ENCODE data around the gene PRDX2. TPM values are rescaled to one million over a fixed set of nuclear protein-coding genes. Genes with fewer than 3 reads are reported as not detected.
"Not testable (repeated sequence)": the region's sequence is repeated elsewhere in the genome, so short reads cannot be mapped to it uniquely, and the experiment has no call there.

The PRDX2 gene
- polyA plus RNA-seq = 100 to 1,000 TPM; 157 to 323 TPM

GRCh38 chr19:12801466-12802266 lies at the start of gene PRDX2, which contains the start of gene THSD8:
Gene PRDX2 (minus strand): TSS chr19:12801800. CDS start chr19:12801261, 539 bp downstream.
Gene THSD8 (plus strand): TSS chr19:12802069. CDS start chr19:12802072, 3 bp downstream.
- no peaks in the 10 kb centered on the region for H3K9me3 ChIP-seq (ENCODE audit: control insufficient read depth in 2 of 2, insufficient read depth in 1 of 2, low read depth in 1 of 2, low read length in 1 of 2)
- H3K36me3 ChIP-seq (ENCODE audit: control insufficient read depth in 2 of 2, insufficient read depth in 2 of 2, low read length in 1 of 2) = peaks cover 0 to 10% of the 10 kb centered on the region in 2 donors
- peaks cover 3% of the 10 kb centered on the region in 2 donors for H3K4me1 ChIP-seq (ENCODE audit: control insufficient read depth in 2 of 2, insufficient read depth in 2 of 2, low read length in 1 of 2)
- peak within 1 kb of the TSS; percentile 84 to 91 for H3K4me3 ChIP-seq (ENCODE audit: low read depth in 1 of 2, low read length in 2 of 2)
- 0 to 1% methylated on average over 51 to 78 of the region's 78 CpGs for WGBS, 2 donors
- H3K27ac ChIP-seq (ENCODE audit: low read depth in 2 of 2, low read length in 1 of 2) = peak within 1 kb of the TSS; percentile 64 to 80
- H3K27me3 ChIP-seq (ENCODE audit: control insufficient read depth in 1 of 2, insufficient read depth in 2 of 2, low read length in 2 of 2) = no peaks in the 10 kb centered on the region

- no peaks in the 10 kb centered on the region for H3K27me3 ChIP-seq (ENCODE audit: control insufficient read depth in 1 of 2, insufficient read depth in 2 of 2, low read length in 2 of 2)
- peak overlapping the region; percentile 6 to 30 for H3K4me3 ChIP-seq (ENCODE audit: low read depth in 1 of 2, low read length in 2 of 2)
- WGBS, 2 donors = 11 to 12% methylated on average over 66 to 69 of the region's 69 CpGs
- no peak overlapping the region for H3K27ac ChIP-seq (ENCODE audit: low read depth in 2 of 2, low read length in 1 of 2)
- peaks cover 2 to 3% of the 10 kb centered on the region in 2 donors for H3K4me1 ChIP-seq (ENCODE audit: control insufficient read depth in 2 of 2, insufficient read depth in 2 of 2, low read length in 1 of 2)
- H3K9me3 ChIP-seq (ENCODE audit: control insufficient read depth in 2 of 2, insufficient read depth in 1 of 2, low read depth in 1 of 2, low read length in 1 of 2) = no peaks in the 10 kb centered on the region
- no peaks in the 10 kb centered on the region for H3K36me3 ChIP-seq (ENCODE audit: control insufficient read depth in 2 of 2, insufficient read depth in 2 of 2, low read length in 1 of 2)
Observed at GRCh38 chr19:12847159-12848139, 45.8 kb upstream of the PRDX2 start.

GRCh38 chr19:12846613-12847012 lies 45.0 kb upstream of the PRDX2 start:
- H3K27ac ChIP-seq (ENCODE audit: low read depth in 2 of 2, low read length in 1 of 2); H3K9me3 ChIP-seq (ENCODE audit: control insufficient read depth in 2 of 2, insufficient read depth in 1 of 2, low read depth in 1 of 2, low read length in 1 of 2); H3K36me3 ChIP-seq (ENCODE audit: control insufficient read depth in 2 of 2, insufficient read depth in 2 of 2, low read length in 1 of 2); H3K27me3 ChIP-seq (ENCODE audit: control insufficient read depth in 1 of 2, insufficient read depth in 2 of 2, low read length in 2 of 2); H3K4me1 ChIP-seq (ENCODE audit: control insufficient read depth in 2 of 2, insufficient read depth in 2 of 2, low read length in 1 of 2); H3K4me3 ChIP-seq (ENCODE audit: low read depth in 1 of 2, low read length in 2 of 2): not testable (repeated sequence)
- WGBS, 2 donors = 77 to 81% methylated on average over 7 of the region's 7 CpGs

GRCh38 chr19:12843999-12844732 lies 42.6 kb upstream of the PRDX2 start:
- Histone ChIP-seq H3K36me3 (ENCODE audit: control insufficient read depth in 2 of 2, insufficient read depth in 2 of 2, low read length in 1 of 2) (no peaks in the 10 kb centered on the region), H3K4me1 (ENCODE audit: control insufficient read depth in 2 of 2, insufficient read depth in 2 of 2, low read length in 1 of 2) (peaks cover 8% of the 10 kb centered on the region in 2 donors), H3K27me3 (ENCODE audit: control insufficient read depth in 1 of 2, insufficient read depth in 2 of 2, low read length in 2 of 2) (peaks cover 0 to 3% of the 10 kb centered on the region in 2 donors), H3K9me3 (ENCODE audit: control insufficient read depth in 2 of 2, insufficient read depth in 1 of 2, low read depth in 1 of 2, low read length in 1 of 2) (peaks cover 0 to 8% of the 10 kb centered on the region in 2 donors), H3K4me3 (ENCODE audit: low read depth in 1 of 2, low read length in 2 of 2) (no peak overlapping the region), H3K27ac (ENCODE audit: low read depth in 2 of 2, low read length in 1 of 2) (no peak overlapping the region)
- 76 to 78% methylated on average over 3 of the region's 3 CpGs for WGBS, 2 donors

GRCh38 chr19:12843328-12843727 lies 41.7 kb upstream of the PRDX2 start:
- Histone ChIP-seq H3K9me3 (ENCODE audit: control insufficient read depth in 2 of 2, insufficient read depth in 1 of 2, low read depth in 1 of 2, low read length in 1 of 2) (peaks cover 3 to 8% of the 10 kb centered on the region in 2 donors), H3K27ac (ENCODE audit: low read depth in 2 of 2, low read length in 1 of 2) (no peak overlapping the region), H3K36me3 (ENCODE audit: control insufficient read depth in 2 of 2, insufficient read depth in 2 of 2, low read length in 1 of 2) (no peaks in the 10 kb centered on the region), H3K4me1 (ENCODE audit: control insufficient read depth in 2 of 2, insufficient read depth in 2 of 2, low read length in 1 of 2) (peaks cover 8 to 12% of the 10 kb centered on the region in 2 donors), H3K4me3 (ENCODE audit: low read depth in 1 of 2, low read length in 2 of 2) (no peak overlapping the region), H3K27me3 (ENCODE audit: control insufficient read depth in 1 of 2, insufficient read depth in 2 of 2, low read length in 2 of 2) (peaks cover 0 to 7% of the 10 kb centered on the region in 2 donors)
- 82 to 85% methylated on average over 11 of the region's 11 CpGs for WGBS, 2 donors

GRCh38 chr19:12842511-12842910 lies 40.9 kb upstream of the PRDX2 start:
- Histone ChIP-seq H3K4me3 (ENCODE audit: low read depth in 1 of 2, low read length in 2 of 2) (no peak overlapping the region), H3K27me3 (ENCODE audit: control insufficient read depth in 1 of 2, insufficient read depth in 2 of 2, low read length in 2 of 2) (peaks cover 0 to 7% of the 10 kb centered on the region in 2 donors), H3K36me3 (ENCODE audit: control insufficient read depth in 2 of 2, insufficient read depth in 2 of 2, low read length in 1 of 2) (no peaks in the 10 kb centered on the region), H3K27ac (ENCODE audit: low read depth in 2 of 2, low read length in 1 of 2) (no peak overlapping the region), H3K9me3 (ENCODE audit: control insufficient read depth in 2 of 2, insufficient read depth in 1 of 2, low read depth in 1 of 2, low read length in 1 of 2) (peaks cover 3 to 8% of the 10 kb centered on the region in 2 donors), H3K4me1 (ENCODE audit: control insufficient read depth in 2 of 2, insufficient read depth in 2 of 2, low read length in 1 of 2) (peaks cover 8 to 10% of the 10 kb centered on the region in 2 donors)
- WGBS, 2 donors = 87 to 92% methylated on average over 18 of the region's 18 CpGs

GRCh38 chr19:12841094-12841493 lies 39.5 kb upstream of the PRDX2 start:
- Histone ChIP-seq H3K36me3 (ENCODE audit: control insufficient read depth in 2 of 2, insufficient read depth in 2 of 2, low read length in 1 of 2) (no peaks in the 10 kb centered on the region), H3K27ac (ENCODE audit: low read depth in 2 of 2, low read length in 1 of 2) (no peak overlapping the region), H3K27me3 (ENCODE audit: control insufficient read depth in 1 of 2, insufficient read depth in 2 of 2, low read length in 2 of 2) (peaks cover 0 to 10% of the 10 kb centered on the region in 2 donors), H3K4me3 (ENCODE audit: low read depth in 1 of 2, low read length in 2 of 2) (no peak overlapping the region), H3K9me3 (ENCODE audit: control insufficient read depth in 2 of 2, insufficient read depth in 1 of 2, low read depth in 1 of 2, low read length in 1 of 2) (peaks cover 3 to 8% of the 10 kb centered on the region in 2 donors), H3K4me1 (ENCODE audit: control insufficient read depth in 2 of 2, insufficient read depth in 2 of 2, low read length in 1 of 2) (peaks cover 4 to 10% of the 10 kb centered on the region in 2 donors)
- WGBS, 2 donors = 4% methylated on average over 29 of the region's 29 CpGs

GRCh38 chr19:12840091-12841079 lies 38.8 kb upstream of the PRDX2 start:
- WGBS, 2 donors = 24 to 25% methylated on average over 43 of the region's 43 CpGs
- Histone ChIP-seq H3K36me3 (ENCODE audit: control insufficient read depth in 2 of 2, insufficient read depth in 2 of 2, low read length in 1 of 2) (no peaks in the 10 kb centered on the region), H3K4me1 (ENCODE audit: control insufficient read depth in 2 of 2, insufficient read depth in 2 of 2, low read length in 1 of 2) (peaks cover 4 to 11% of the 10 kb centered on the region in 2 donors), H3K4me3 (ENCODE audit: low read depth in 1 of 2, low read length in 2 of 2) (peak overlapping the region in 1 of 2 donors; percentile 0), H3K9me3 (ENCODE audit: control insufficient read depth in 2 of 2, insufficient read depth in 1 of 2, low read depth in 1 of 2, low read length in 1 of 2) (peaks cover 3 to 8% of the 10 kb centered on the region in 2 donors), H3K27me3 (ENCODE audit: control insufficient read depth in 1 of 2, insufficient read depth in 2 of 2, low read length in 2 of 2) (peaks cover 0 to 11% of the 10 kb centered on the region in 2 donors), H3K27ac (ENCODE audit: low read depth in 2 of 2, low read length in 1 of 2) (no peak overlapping the region)
